ENCODE results near the gene MYOD1.

DNA sequence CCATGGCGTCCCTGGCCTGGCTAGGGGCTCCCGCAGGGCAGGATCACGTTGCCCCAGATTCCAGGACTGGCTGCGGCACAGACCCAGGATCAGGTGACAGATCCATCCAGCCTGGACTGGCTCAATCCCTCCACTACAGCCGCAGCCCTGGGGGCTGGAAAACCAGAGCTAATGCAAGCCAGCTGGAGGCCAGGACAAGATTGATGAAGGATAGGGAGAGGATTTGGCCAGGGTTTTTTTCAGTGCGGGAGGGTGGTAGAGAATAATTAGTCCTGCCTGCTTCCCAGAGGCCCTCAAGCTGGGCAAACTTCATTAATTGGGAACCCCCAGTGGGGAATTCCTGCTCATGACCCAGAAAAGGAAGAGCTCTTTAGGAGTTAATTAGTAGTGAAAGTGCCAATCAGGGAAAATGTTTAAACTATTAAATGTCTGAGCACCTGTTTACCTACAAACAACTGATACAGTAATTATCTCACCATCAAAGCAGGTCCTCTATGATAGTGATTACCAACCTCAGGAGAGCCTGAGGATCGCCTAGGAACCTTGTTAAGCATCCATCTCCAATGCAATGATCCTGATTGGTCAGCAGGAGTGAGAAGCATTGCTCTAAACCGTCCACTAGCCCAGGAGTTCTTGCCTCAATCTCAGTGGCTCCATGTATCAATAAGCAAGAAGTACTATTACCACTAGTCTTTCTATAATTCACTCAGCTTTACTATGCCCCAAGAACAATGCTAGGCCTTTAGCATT, 33.0 kb upstream of the MYOD1 start:
- TF ChIP-seq, protein P1, sequence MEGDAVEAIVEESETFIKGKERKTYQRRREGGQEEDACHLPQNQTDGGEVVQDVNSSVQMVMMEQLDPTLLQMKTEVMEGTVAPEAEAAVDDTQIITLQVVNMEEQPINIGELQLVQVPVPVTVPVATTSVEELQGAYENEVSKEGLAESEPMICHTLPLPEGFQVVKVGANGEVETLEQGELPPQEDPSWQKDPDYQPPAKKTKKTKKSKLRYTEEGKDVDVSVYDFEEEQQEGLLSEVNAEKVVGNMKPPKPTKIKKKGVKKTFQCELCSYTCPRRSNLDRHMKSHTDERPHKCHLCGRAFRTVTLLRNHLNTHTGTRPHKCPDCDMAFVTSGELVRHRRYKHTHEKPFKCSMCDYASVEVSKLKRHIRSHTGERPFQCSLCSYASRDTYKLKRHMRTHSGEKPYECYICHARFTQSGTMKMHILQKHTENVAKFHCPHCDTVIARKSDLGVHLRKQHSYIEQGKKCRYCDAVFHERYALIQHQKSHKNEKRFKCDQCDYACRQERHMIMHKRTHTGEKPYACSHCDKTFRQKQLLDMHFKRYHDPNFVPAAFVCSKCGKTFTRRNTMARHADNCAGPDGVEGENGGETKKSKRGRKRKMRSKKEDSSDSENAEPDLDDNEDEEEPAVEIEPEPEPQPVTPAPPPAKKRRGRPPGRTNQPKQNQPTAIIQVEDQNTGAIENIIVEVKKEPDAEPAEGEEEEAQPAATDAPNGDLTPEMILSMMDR (conservative IDR thresholded peaks at IDR 0.05 in 1 of 2, IDR thresholded peaks at IDR 0.05 in 1 of 2; ENCODE audit: extremely low read depth in 1 of 2, insufficient read depth in 1 of 2, low read depth in 1 of 2, low read length in 2 of 2) = no peak
- no peak for TF ChIP-seq EZH2 (IDR thresholded peaks at IDR 0.05; ENCODE audit: borderline replicate concordance, low read length)

Data from mammary epithelial cell (primary cell).